MM.1S (cell line): ENCODE data around the gene CACNG7.

Experiments
- CTCF ChIP-seq: fragments of 300-600 bp; sonication (generic); IDR thresholded peaks from 2 replicates; pipeline ENCODE4 v1.5.1; 2016; ENCODE audit warnings: antibody characterized with exemption, low read length, mixed read lengths
- EZH2phosphoT487 ChIP-seq: fragments of 300-600 bp; sonication (generic); IDR thresholded peaks from 2 replicates; pipeline ENCODE4 v1.6.1; 2018; ENCODE audit warnings: antibody characterized with exemption, low read length

- no peak for TF ChIP-seq EZH2phosphoT487
- no peak for TF ChIP-seq CTCF
Measured at GRCh38 chr19:53892981-53893325, 16.1 kb upstream of the CACNG7 start.
